ENCODE data around the gene MTPN. TPM values are rescaled to one million over a fixed set of nuclear protein-coding genes. Genes with fewer than 3 reads are reported as not detected.

Gene MTPN
- total RNA-seq, 1 donor from 2014 or later = 67.9 TPM

DNA sequence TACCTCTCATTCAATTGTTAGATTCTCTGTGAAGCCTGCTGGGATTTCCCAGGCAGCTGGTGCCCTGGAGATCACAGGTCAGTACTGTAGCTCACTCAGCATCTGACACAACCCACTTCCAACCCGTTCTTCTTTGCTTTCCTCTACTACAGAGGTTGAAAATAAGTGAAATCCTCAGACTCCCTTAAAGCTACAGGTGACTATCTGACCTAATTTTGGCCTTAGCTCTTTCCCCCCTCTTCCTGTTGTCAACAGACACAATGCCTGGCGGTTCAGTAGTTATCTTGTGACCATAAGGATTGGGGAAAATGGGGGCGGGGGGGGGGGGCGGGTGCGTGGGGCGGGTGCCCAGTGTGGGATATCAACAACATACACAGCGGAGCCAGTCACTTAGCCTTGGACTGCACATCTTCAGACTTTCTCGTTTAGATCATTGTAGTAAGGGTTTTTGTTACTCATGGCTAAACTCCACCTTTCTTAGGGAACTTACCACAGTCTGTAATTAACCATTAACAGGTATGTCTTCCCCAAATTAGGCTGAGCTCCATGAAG is 37.8 kb downstream of the MTPN start:
- Histone ChIP-seq H3K36me3 (no peaks in the 10 kb centered on the region), H3K9me3 (replicated peaks) (no peaks in the 10 kb centered on the region), H3K27me3 (ENCODE audit: low read depth) (no peaks in the 10 kb centered on the region), H3K4me1 (peaks cover 94% of the 10 kb centered on the region), H3K27ac (replicated peaks) (no peak overlapping the region), H3K4me3 (no peak overlapping the region)
- intact Hi-C loops (cut with micrococcal nuclease) = no loop called here
- TF ChIP-seq, protein P1, sequence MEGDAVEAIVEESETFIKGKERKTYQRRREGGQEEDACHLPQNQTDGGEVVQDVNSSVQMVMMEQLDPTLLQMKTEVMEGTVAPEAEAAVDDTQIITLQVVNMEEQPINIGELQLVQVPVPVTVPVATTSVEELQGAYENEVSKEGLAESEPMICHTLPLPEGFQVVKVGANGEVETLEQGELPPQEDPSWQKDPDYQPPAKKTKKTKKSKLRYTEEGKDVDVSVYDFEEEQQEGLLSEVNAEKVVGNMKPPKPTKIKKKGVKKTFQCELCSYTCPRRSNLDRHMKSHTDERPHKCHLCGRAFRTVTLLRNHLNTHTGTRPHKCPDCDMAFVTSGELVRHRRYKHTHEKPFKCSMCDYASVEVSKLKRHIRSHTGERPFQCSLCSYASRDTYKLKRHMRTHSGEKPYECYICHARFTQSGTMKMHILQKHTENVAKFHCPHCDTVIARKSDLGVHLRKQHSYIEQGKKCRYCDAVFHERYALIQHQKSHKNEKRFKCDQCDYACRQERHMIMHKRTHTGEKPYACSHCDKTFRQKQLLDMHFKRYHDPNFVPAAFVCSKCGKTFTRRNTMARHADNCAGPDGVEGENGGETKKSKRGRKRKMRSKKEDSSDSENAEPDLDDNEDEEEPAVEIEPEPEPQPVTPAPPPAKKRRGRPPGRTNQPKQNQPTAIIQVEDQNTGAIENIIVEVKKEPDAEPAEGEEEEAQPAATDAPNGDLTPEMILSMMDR (IDR thresholded peaks at IDR 0.05; ENCODE audit: borderline replicate concordance) = no peak
- DNase-seq = no peak

DNA sequence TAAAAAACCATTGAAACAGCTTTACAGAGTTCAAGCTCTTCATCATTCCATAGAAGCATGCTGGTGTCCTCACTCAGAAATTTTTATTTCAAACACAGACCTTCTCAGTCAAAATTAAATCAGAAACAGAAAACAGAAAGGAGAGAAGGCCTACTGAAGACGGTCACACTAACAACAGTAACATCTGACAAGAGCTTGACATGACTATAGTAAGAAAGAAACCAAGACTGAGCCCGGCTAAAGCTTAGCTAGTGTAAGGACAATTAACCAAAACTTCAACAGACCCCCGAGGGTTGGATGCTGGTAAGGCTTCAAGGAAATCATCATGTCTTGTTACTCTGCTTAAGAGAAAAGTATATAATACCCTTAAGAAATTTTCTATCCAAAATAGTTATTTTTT is 38.6 kb downstream of the MTPN start:
- DNase-seq = no peak
- peaks cover 98% of the 10 kb centered on the region for H3K4me1 ChIP-seq
- TF ChIP-seq, protein P1 (IDR thresholded peaks at IDR 0.05; ENCODE audit: borderline replicate concordance) = no peak
- no peaks in the 10 kb centered on the region for H3K27me3 ChIP-seq (ENCODE audit: low read depth)
- H3K9me3 ChIP-seq (replicated peaks) = no peaks in the 10 kb centered on the region
- no peak overlapping the region for H3K4me3 ChIP-seq
- H3K27ac ChIP-seq (replicated peaks) = no peak overlapping the region
- intact Hi-C loops (cut with micrococcal nuclease) = no loop called here
- H3K36me3 ChIP-seq = no peaks in the 10 kb centered on the region

DNA sequence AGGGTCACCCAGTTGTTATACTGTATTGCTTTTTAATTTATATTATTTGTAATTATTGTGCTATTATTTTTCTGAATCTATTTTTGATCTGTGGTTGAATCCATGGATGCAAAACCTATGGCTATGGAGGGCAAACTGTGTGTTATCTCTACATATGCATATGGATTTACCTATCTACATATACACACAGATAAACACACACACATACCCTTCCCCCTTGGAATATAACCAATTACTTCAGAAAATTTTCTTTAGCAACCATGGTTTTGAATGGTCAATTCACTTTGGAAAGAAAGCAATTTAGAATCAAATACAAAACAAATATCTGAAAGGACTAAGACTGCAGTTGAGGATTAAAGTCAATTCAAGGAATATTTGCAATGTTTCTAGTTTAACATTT is 39.1 kb downstream of the MTPN start:
- H3K9me3 ChIP-seq (replicated peaks) = no peaks in the 10 kb centered on the region
- H3K4me1 ChIP-seq = peaks cover 98% of the 10 kb centered on the region
- H3K36me3 ChIP-seq = no peaks in the 10 kb centered on the region
- TF ChIP-seq, protein P1 (IDR thresholded peaks at IDR 0.05; ENCODE audit: borderline replicate concordance) = no peak
- H3K27me3 ChIP-seq (ENCODE audit: low read depth) = no peaks in the 10 kb centered on the region
- DNase-seq = no peak
- H3K4me3 ChIP-seq = no peak overlapping the region
- no peak overlapping the region for H3K27ac ChIP-seq (replicated peaks)
- intact Hi-C loops (cut with micrococcal nuclease) = no loop called here

DNA sequence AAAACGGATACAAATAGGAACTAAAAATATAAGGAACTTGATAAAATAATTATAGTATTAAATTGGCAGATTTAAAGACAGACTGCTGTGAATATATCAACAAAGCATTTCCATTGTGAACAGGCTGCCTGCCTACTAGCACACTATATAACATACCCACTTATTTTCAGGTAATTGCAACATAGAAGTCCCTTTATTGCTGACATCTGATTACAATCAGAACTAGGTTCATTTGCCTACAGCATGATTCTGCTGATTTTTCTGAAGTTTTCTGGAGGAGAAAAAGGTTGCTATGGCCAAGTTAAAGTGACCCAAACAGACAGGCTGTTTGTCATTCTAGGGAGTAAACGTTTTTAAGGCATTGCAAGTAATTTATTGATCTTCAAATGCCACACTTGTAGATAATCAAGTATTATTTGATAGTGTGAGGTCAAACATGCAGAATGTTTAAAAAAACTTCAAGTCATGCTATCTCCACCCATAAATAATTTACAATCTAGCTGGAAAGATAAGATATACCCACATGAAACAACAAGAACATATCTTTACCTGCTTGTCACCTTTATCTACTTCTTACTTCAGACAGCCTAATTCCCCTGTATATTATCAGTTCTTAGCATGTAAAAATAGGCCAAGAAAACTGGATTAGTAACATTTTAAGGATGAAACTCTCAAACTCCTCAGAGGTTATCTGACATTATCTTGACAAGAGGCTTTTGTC is 40.5 kb downstream of the MTPN start:
- peaks cover 98% of the 10 kb centered on the region for H3K4me1 ChIP-seq
- no peaks in the 10 kb centered on the region for H3K36me3 ChIP-seq
- TF ChIP-seq, protein P1 (IDR thresholded peaks at IDR 0.05; ENCODE audit: borderline replicate concordance) = no peak
- no peaks in the 10 kb centered on the region for H3K9me3 ChIP-seq (replicated peaks)
- no peak overlapping the region for H3K4me3 ChIP-seq
- no peaks in the 10 kb centered on the region for H3K27me3 ChIP-seq (ENCODE audit: low read depth)
- intact Hi-C loops (cut with micrococcal nuclease) = no loop called here
- H3K27ac ChIP-seq (replicated peaks) = no peak overlapping the region
- no peak for DNase-seq

DNA sequence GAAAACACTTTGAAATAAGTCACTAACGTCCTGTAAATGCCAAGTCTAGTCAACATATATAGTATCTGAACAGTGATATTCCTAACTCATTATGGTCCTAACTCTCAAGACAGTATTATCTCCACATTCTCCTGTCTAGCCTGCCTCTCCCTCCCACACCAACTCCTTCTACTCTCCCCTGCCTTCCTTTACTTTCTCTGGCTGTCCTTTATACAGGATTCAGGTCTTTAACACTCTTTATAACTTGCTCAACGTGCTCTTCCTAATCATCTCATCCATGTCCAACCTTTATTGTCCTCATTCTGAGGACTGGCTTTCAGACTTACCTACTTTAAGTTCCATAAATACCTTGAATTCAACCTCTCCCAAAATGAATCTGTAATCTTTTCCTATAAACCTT is 42.5 kb downstream of the MTPN start:
- Histone ChIP-seq H3K27ac (replicated peaks) (peak overlapping the region; percentile 59), H3K27me3 (ENCODE audit: low read depth) (no peaks in the 10 kb centered on the region), H3K4me3 (no peak overlapping the region), H3K9me3 (replicated peaks) (no peaks in the 10 kb centered on the region), H3K36me3 (no peaks in the 10 kb centered on the region), H3K4me1 (peaks cover 98% of the 10 kb centered on the region)
- TF ChIP-seq, protein P1 (IDR thresholded peaks at IDR 0.05; ENCODE audit: borderline replicate concordance) = no peak
- intact Hi-C loops (cut with micrococcal nuclease) = no loop called here
- DNase-seq = no peak
